ENCODE measurements around the gene TAS2R1. TPM values are rescaled to one million over a fixed set of nuclear protein-coding genes. Genes with fewer than 3 reads are reported as not detected.

The TAS2R1 gene, protein sequence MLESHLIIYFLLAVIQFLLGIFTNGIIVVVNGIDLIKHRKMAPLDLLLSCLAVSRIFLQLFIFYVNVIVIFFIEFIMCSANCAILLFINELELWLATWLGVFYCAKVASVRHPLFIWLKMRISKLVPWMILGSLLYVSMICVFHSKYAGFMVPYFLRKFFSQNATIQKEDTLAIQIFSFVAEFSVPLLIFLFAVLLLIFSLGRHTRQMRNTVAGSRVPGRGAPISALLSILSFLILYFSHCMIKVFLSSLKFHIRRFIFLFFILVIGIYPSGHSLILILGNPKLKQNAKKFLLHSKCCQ
- total RNA-seq (not detected), polyA plus RNA-seq (not detected)

DNA sequence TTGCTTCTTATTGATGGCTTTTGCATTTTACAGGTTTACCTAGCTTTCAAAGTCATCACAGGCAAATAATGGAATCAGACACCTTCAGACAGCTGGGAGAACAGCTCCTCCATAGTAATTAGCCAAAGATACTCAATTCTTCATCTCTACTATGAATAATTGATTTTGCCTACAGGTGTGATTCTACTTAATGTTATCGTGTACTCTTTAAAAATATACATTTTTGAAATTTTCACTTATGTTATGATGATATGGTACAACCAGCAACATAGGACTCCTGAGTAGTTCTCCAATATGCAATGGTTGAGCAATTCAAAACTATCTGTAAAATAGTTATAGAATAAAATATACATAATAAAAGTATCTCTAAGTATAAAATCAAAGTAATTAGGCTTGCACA lies at the start of gene TAS2R1:
Gene TAS2R1 (minus strand): TSS at position 101 of the 400 bp plus-strand sequence. CDS start 319 bp downstream, outside the sequence.
- TF ChIP-seq POLR2AphosphoS5 (IDR thresholded peaks at IDR 0.05), result no peak
- TF ChIP-seq, protein P1, sequence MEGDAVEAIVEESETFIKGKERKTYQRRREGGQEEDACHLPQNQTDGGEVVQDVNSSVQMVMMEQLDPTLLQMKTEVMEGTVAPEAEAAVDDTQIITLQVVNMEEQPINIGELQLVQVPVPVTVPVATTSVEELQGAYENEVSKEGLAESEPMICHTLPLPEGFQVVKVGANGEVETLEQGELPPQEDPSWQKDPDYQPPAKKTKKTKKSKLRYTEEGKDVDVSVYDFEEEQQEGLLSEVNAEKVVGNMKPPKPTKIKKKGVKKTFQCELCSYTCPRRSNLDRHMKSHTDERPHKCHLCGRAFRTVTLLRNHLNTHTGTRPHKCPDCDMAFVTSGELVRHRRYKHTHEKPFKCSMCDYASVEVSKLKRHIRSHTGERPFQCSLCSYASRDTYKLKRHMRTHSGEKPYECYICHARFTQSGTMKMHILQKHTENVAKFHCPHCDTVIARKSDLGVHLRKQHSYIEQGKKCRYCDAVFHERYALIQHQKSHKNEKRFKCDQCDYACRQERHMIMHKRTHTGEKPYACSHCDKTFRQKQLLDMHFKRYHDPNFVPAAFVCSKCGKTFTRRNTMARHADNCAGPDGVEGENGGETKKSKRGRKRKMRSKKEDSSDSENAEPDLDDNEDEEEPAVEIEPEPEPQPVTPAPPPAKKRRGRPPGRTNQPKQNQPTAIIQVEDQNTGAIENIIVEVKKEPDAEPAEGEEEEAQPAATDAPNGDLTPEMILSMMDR (IDR thresholded peaks at IDR 0.05), result no peak
- TF ChIP-seq POLR2A (IDR thresholded peaks at IDR 0.05), result no peak
- TF ChIP-seq EP300 (IDR thresholded peaks at IDR 0.05), result no peak
- intact Hi-C loops (cut with DNase I), result no loop called here

DNA sequence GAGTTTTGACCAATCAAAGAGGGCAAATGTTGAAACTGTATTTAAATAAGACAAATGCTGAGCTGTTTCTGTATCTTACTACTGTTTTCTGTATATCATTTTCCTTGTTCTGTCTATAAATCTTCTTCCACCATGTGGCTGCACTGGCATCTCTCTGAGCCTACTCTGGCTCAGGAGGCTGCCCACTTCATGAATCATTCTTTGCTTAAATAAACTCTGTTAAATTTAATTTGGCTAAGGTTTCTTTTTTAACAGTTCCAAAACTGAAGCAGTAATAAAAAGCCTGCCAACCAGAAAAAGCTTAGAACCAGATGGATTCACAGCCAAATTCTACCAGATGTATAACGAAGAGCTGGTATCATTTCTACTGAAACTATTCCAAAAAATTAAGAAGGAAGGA lies 40.2 kb upstream of the TAS2R1 start:
- Histone ChIP-seq H3K4me3 (no peak overlapping the region), H3K9me3 (no peaks in the 10 kb centered on the region), H3K27ac (no peak overlapping the region), H3K4me1 (no peaks in the 10 kb centered on the region), H3K36me3 (no peaks in the 10 kb centered on the region), H3K27me3 (no peaks in the 10 kb centered on the region)
- DNase-seq, result no peak
- WGBS, 2 donors, result 0 to 3% methylated on average over 1 of the region's 1 CpG
- intact Hi-C loops (cut with DNase I), result no loop called here
- TF ChIP-seq POLR2A (IDR thresholded peaks at IDR 0.05) (no peak), POLR2AphosphoS5 (IDR thresholded peaks at IDR 0.05) (no peak), EP300 (IDR thresholded peaks at IDR 0.05) (no peak)
- TF ChIP-seq, protein P1 (IDR thresholded peaks at IDR 0.05), result no peak

More for the DNA sequence above, at the start of gene TAS2R1:
- H3K27me3 ChIP-seq, result no peaks in the 10 kb centered on the region
- 98 to 99% methylated on average over 1 of the region's 1 CpG for WGBS, 2 donors
- H3K4me3 ChIP-seq, result no peak within 1 kb of the TSS
- no peak for DNase-seq
- no peak within 1 kb of the TSS for H3K27ac ChIP-seq
- peaks cover 0 to 2% (median 0%) of the 10 kb centered on the region in 4 donors for H3K9me3 ChIP-seq
- H3K36me3 ChIP-seq, result no peaks in the 10 kb centered on the region
- no peaks in the 10 kb centered on the region for H3K4me1 ChIP-seq

DNA sequence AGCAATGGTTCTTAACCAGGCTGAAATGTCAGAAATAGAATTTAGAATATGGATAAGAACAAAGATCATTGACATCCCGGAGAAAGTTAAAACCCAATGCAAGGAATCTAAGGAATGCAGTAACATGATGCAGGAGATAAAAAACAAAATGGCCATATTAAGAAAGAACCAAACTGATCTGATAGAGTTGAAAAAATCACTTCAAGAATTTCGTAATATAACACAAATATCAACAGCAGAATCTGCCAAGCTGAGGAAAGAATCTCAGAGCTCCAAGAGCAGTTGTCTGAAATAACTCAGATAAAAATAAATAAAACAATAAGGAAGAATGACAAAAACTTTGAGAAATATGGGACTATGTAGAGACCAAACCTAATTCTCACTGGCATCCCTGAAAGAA lies 37.8 kb upstream of the TAS2R1 start:
- no peak overlapping the region for H3K4me3 ChIP-seq
- TF ChIP-seq POLR2AphosphoS5 (IDR thresholded peaks at IDR 0.05), result no peak
- TF ChIP-seq EP300 (IDR thresholded peaks at IDR 0.05), result no peak
- TF ChIP-seq, protein P1 (IDR thresholded peaks at IDR 0.05), result no peak
- no peak for TF ChIP-seq POLR2A (IDR thresholded peaks at IDR 0.05)
- H3K9me3 ChIP-seq, result no peaks in the 10 kb centered on the region
- 85 to 88% methylated on average over 2 of the region's 2 CpGs for WGBS, 2 donors
- H3K4me1 ChIP-seq, result no peaks in the 10 kb centered on the region
- no peaks in the 10 kb centered on the region for H3K36me3 ChIP-seq
- H3K27me3 ChIP-seq, result no peaks in the 10 kb centered on the region
- no peak for DNase-seq
- H3K27ac ChIP-seq, result no peak overlapping the region
- intact Hi-C loops (cut with DNase I), result no loop called here

DNA sequence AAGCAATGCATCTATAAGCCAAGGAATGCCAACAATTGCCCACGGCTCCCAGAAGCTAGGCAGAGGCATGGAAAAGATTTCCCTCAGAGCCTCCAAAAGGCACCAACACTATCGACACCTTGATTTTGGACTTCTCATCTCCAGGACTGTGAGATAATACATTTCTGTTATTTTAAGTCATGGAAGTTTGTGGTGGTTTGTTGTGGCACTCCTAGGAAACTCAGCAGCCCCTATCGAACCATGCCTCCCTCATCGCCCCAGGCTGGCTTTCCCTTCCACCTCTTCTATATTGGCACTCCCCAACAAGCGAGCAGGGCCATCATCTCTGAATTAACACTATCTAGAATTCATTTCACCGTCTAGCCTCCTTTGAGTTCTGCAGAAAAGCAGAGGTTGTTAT lies 33.7 kb upstream of the TAS2R1 start:
- WGBS, 2 donors, result 85 to 88% methylated on average over 6 of the region's 6 CpGs
- DNase-seq, result no peak
- H3K9me3 ChIP-seq, result no peaks in the 10 kb centered on the region
- no peaks in the 10 kb centered on the region for H3K4me1 ChIP-seq
- H3K4me3 ChIP-seq, result no peak overlapping the region
- H3K27ac ChIP-seq, result no peak overlapping the region
- no peaks in the 10 kb centered on the region for H3K36me3 ChIP-seq
- H3K27me3 ChIP-seq, result no peaks in the 10 kb centered on the region
- intact Hi-C loops (cut with DNase I), result no loop called here
- TF ChIP-seq POLR2A (IDR thresholded peaks at IDR 0.05) (no peak), POLR2AphosphoS5 (IDR thresholded peaks at IDR 0.05) (no peak), EP300 (IDR thresholded peaks at IDR 0.05) (no peak)
- TF ChIP-seq, protein P1 (IDR thresholded peaks at IDR 0.05), result no peak

Measured in sigmoid colon (tissue), 7 donors.